Cardiac septum (tissue), 1 donor: Measurements from ENCODE around the gene KLK5. TPM values are rescaled to one million over a fixed set of nuclear protein-coding genes. Genes with fewer than 3 reads are reported as not detected.
"Not testable (repeated sequence)": the region's sequence is repeated elsewhere in the genome, so short reads cannot be mapped to it uniquely, and the experiment has no call there.

Experiments used
- DNase-seq: peaks from one replicate; pipeline ENCODE4 v3.0.0-alpha.2; 2020; ENCODE audit warnings: low spot score
- intact Hi-C: fragments of 100-400 bp; cut with DNase I; formaldehyde crosslinking; loops from one replicate; pipeline ENCODE4 v1.14.0; 2022
- total RNA-seq: library from RNA; stranded (reverse); fragmentation: NEBNext Ultra II Directional; extraction: Animal tissue kit (Norgen Biotek cat#: 25700); gene quantifications from one replicate; pipeline ENCODE4 v1.2.1, GENCODE V29; 2021
- donor health status: DM: no; HTN: no; CAD: no.

KLK5 gene
- total RNA-seq, 1 donor from 2014 or later = not detected

DNA sequence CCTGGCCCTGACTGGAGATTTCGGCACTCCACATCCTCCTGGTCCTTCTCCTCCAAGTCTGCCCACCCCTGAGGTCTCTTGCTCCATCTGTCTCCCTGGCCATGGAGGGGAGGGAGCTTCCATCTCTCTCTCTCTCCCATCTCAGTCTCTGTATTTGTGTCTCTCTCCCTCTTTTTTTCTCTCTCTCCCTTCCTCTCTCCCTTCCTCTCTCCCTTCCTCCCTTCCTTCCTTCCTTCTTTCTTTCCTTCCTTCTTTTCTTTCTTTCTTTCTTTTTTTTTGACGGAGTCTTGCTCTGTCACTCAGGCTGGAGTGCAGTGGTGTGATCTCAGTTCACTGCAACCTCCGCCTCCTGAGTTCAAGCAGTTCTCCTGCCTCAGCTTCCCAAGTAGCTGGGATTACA is 17.0 kb upstream of the KLK5 start:
- DNase-seq, intact Hi-C loops: not testable (repeated sequence)

DNA sequence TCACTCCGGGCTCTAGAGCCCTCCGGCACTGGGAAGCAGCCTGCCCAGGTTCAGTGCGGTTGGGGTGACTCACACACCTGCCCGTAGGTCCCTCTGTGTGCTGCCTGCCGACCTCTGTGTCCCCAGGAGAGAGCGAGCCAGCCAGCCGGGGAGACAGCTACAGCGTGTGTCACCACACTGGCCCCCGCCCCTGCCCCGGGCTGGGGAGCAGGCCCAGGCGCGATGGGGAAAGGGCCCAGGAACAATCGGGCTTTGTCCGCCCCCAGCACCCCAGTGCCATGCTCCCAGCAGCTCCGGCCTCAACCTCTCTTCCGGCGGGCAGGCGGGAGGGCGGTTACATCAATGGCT is 16.5 kb upstream of the KLK5 start, which contains the start of gene KLK6:
Gene KLK6 (minus strand): TSS at position 179 of the 348 bp plus-strand sequence. CDS start 1,487 bp downstream, outside the sequence.
- DNase-seq = no peak
- intact Hi-C loops = no loop called here

GRCh38 chr19:50968716-50969412 is 16.0 kb upstream of the KLK5 start:
- intact Hi-C loops = no loop called here
- no peak for DNase-seq

DNA sequence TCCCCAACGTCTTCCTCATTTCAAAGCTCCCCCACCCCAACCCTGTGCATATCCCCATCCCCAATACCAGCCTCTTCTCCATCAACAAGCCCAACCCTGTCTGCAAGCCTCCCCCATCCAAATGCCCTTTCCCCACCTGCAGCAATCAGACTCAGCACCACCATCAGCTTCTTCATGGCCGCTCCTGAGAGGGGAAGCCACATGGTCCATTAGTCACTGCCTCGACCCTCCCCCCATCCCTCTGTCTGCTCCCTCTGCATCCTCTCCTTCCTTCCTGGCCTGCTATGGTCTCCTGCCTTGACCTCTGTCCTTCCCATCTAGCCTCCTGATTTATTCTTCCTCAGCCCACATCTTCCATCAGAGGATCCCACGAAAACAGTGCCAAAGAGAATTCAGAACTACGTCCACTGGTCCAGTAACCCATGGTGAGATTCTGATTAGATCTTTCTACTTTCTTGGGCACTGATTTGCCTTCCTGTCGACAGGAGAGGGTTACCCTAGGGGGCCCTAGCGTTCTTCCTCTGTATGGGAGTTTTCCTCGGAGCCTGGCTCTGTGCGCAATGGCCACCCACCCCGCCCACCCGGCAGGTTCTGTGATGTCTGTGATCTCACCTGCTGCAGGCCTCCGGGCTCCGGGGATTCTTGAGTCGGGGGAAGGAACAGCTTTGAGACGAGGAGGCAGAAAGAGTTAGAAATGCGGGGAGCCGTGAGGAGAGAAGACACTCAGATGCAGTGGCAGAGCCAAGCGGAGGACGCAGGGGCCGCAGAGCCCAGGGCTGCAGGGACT is 15.3 kb upstream of the KLK5 start:
- DNase-seq = no peak
- intact Hi-C loops = no loop called here

DNA sequence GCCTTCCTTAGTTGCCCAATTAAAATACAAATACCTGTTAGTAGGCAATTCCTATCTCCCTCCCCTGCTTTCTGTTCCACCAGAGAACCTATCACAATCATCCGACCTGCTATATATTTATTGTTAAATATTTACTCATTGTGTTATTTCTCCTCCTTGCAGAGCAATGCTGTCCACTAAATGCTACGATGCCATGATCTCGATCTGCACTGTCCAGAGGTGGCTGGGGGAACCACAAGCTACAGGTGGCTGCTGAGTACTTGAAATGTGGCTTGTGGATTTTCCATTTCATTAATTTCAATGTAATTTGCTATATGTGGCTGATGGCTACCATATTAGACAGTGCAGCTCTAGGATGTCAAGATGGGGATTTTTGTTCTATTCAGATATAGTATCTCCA is 11.4 kb upstream of the KLK5 start:
- DNase-seq = no peak
- intact Hi-C loops = no loop called here

DNA sequence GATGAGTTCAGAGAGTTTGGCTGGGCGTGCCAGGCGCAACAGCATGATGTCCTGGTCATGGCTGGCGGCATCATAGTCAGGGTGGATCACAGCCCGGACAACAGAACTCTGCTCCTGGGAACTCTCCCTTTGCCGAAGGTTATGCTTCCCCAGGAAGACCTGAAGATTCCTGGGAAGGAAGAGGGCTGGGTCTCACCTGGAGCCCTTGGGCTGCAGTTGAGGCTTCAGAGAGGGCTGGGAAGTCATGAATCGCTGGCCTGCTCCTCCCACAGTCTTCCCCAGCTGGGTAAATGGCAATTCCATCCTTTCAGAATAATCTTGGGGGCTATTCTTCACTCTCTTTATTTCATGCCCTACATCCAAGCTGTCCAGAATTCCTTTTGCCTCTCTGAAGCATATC is 10.5 kb upstream of the KLK5 start:
- intact Hi-C loops = no loop called here
- no peak for DNase-seq

DNA sequence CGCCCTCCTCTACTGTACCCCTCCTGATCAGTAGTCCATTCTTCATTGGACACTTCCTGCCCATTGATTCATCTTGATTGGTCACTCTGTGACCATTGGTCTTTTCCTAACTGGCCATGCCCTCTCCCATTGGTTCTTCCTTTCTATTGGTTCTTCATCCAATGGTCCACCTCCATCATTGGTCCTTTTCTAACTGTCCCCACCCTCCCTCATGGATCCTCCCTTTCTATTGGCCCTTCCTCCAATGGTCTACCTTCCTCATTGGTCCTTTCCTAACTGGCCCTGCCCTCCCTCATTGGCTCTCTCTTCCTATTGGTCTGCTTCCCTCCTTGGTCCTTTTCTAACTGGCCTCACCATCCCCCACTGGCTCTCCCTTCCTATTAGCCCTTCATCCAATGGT is 9.4 kb upstream of the KLK5 start:
- DNase-seq = no peak
- intact Hi-C loops = no loop called here

- DNase-seq = no peak
- intact Hi-C loops = no loop called here
Observed at GRCh38 chr19:50959731-50960500, 7.1 kb upstream of the KLK5 start.

DNA sequence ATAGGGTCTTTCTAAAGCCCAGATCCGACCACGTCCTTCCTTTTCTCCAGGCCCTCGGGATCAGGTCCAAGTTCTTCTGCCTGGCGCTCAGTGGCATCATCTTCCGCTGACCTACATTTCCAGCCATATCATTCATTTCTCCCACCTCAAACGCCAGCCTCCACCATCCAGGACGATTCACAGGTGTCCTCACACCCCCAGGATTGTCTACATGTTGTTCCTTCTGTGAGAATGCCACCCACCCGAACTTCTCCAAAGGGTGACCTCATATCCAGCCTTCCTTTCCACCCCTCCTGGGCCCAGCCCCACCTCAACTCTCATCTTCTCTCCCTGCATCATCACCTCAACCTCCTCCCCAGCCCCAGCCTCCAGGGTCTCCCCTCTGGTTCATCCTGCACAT is 4.7 kb upstream of the KLK5 start:
- no peak for DNase-seq
- intact Hi-C loops = no loop called here

DNA sequence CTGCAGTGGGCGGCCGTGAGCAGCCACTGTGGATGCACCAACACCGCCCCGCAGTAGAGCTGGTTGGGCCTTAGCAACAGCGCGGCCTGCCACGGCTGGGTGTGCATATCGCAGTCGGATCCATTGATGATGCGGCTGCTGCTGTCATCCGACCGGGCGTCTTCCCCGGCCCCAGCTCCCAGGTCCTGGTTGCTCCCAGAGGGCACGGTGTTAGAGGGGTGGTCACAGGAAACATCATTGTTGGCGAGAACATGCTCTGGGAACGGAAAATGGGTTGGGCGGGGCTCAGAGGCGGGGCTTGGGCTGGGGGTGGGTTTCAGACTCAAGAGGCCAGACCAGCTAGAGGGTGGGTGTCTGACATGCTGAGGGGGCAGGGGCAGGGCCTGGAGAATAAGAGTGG is 3.0 kb downstream of the KLK5 start:
- intact Hi-C loops = no loop called here
- DNase-seq = no peak

GRCh38 chr19:50947123-50947522 is 5.7 kb downstream of the KLK5 start:
- no peak for DNase-seq
- intact Hi-C loops = no loop called here

- no peak for DNase-seq
- intact Hi-C loops = no loop called here
Observed at GRCh38 chr19:50944795-50945194, 8.0 kb downstream of the KLK5 start.

DNA sequence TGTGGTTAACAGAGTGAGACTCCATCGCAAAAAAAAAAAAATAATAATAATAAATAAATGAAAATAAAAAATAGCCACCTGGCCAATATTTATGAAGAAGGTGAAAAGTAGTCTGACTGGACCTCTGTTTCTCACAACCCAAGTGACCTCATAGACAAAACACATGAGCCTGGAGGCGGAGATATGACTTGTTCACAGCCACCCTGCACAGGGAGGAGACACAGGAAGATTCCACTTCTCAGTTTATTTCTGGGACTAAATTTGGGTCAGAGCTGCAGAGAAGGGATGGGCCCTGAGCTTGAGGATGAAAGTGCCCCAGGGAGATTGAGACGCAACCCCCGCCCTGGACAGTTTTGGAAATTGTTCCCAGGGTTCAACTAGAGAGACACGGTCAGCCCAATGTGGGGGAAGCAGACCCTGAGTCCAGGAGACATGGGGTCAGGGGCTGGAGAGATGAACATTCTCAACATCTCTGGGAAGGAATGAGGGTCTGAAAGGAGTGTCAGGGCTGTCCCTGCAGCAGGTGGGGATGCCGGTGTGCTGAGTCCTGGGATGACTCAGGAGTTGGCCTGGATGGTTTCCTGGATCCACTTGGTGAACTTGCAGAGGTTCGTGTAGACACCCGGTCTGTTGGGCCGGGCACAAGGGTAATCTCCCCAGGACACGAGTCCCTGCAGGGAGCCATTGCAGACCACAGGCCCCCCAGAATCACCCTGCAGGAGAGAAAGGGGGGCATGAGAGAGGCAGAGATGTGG is 9.6 kb downstream of the KLK5 start:
- intact Hi-C loops = no loop called here
- no peak for DNase-seq

- DNase-seq = no peak
- intact Hi-C loops = loop anchor here (10.0 kb wide), 1 partner anchor 155 kb away; no protein-coding TSS in a partner anchor
Observed at GRCh38 chr19:50939596-50939995, 13.2 kb downstream of the KLK5 start.

GRCh38 chr19:50933640-50934039 is 19.2 kb downstream of the KLK5 start:
- DNase-seq = no peak
- intact Hi-C loops = loop anchor here (10.0 kb wide), 1 partner anchor 161 kb away; no protein-coding TSS in a partner anchor

DNA sequence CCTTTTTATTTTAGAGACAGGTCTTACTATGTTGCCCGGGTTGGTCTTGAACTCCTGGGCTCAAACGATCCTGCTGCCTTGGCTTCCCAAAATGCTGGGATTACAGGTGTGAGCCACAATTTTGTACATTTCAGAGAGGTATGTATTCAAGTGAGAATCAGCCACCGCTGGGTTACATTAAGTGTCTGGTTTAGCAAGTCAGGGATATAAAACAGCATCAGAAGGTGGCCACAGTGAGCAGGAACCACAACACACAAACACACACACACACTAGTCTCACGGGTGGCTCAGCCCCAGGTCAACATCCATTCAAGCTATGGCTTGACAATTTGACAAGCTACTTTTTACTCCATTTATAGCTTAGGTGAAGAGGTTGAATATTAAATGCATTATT is 20.2 kb downstream of the KLK5 start:
- intact Hi-C loops = loop anchor here (10.0 kb wide), 1 partner anchor 162 kb away; no protein-coding TSS in a partner anchor

DNA sequence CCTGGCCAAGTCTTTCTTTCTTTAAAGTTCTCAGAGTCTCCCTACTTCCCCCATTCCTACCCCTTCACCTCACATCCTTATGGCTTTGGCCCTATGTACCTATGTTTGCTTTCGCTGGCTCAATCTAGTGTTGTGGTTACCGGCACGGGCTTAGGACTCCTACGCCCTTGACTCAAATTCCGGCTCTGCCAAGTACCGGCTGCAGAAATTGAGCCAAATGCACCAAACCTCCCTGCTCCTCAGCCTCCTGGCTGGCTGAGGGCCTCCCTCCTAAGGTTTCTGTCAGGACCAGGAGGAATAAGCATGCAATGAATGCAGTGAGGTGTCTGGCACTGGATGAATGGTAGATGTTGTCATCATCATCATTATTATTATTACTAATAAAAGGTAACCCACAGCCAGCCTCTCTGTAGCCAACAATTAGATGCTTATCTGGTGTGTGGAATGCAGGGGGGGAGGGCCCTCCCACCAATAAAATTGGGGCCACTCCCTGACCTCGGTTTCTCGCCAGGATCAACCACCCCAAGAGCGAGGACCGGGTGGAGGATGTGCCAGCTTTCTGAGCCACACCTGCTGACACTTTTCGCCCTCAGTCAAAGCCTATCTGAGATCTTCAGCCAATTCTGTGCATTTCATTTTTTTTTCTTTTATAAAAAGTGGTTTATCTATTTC is 20.7 kb downstream of the KLK5 start:
- no peak for DNase-seq
- intact Hi-C loops = loop anchor here (10.0 kb wide), 1 partner anchor 163 kb away; no protein-coding TSS in a partner anchor

More for the DNA sequence above, 20.2 kb downstream of the KLK5 start:
- no peak for DNase-seq

- no peak for DNase-seq
- intact Hi-C loops = loop anchor here (10.0 kb wide), 1 partner anchor 164 kb away; no protein-coding TSS in a partner anchor
Observed at GRCh38 chr19:50931023-50931422, 21.8 kb downstream of the KLK5 start.

- no peak for DNase-seq
- intact Hi-C loops = loop anchor here (10.0 kb wide), 1 partner anchor 204 kb away; the partner anchor contains the start of gene CLEC11A
Observed at GRCh38 chr19:50928831-50929230, 24.0 kb downstream of the KLK5 start.
